ENCODE measurements around the gene CATSPERB.

- no peak for TF ChIP-seq CTCF (IDR thresholded peaks at IDR 0.05; ENCODE audit: extremely low read depth in 1 of 2, insufficient read depth in 1 of 2, low read depth in 1 of 2, low read length in 2 of 2)
- TF ChIP-seq POLR2A (IDR thresholded peaks at IDR 0.05; ENCODE audit: low read depth, low read length), result no peak
- no peak for TF ChIP-seq MYC (IDR thresholded peaks at IDR 0.05; ENCODE audit: low read depth, low read length)
These were observed 176.4 kb downstream of the CATSPERB start for GRCh38 chr14:91555531-91555930.

All from endothelial cell of umbilical vein (primary cell).